Lower lobe of right lung (tissue), 2 donors: ENCODE data around the gene PPFIA1. TPM values are rescaled to one million over a fixed set of nuclear protein-coding genes. Genes with fewer than 3 reads are reported as not detected.

Experiments used
- ATAC-seq, 2 donors: fragments of 200-7000 bp; cut with Tn5 transposase; one replicate each; pipeline ENCODE4 v1.9.1; 2020 to 2022; ENCODE audit warnings: mild to moderate bottlenecking in 2 of 2, moderate library complexity in 2 of 2
- DNase-seq: peaks from one replicate; pipeline ENCODE4 v3.0.0-alpha.2; 2020
- H3K27ac ChIP-seq: fragments of 200-600 bp; one replicate; pipeline ENCODE4 v1.8.0; 2022
- H3K27me3 ChIP-seq: fragments of 200-600 bp; one replicate; pipeline ENCODE4 v1.8.0; 2022; ENCODE audit warnings: low read depth
- H3K36me3 ChIP-seq: fragments of 200-600 bp; one replicate; pipeline ENCODE4 v1.8.0; 2022; ENCODE audit warnings: mild to moderate bottlenecking
- H3K4me1 ChIP-seq: fragments of 200-600 bp; one replicate; pipeline ENCODE4 v1.8.0; 2022
- H3K4me3 ChIP-seq: fragments of 200-600 bp; one replicate; pipeline ENCODE4 v1.8.0; 2022; ENCODE audit warnings: mild to moderate bottlenecking
- H3K9me3 ChIP-seq: fragments of 200-600 bp; one replicate; pipeline ENCODE4 v1.8.0; 2022
- CTCF ChIP-seq: fragments of 200-600 bp; IDR thresholded peaks from one replicate; pipeline ENCODE4 v1.8.0; 2022; ENCODE audit warnings: antibody characterized with exemption, mild to moderate bottlenecking
- intact Hi-C: fragments of 100-400 bp; cut with DNase I; formaldehyde crosslinking; loops from one replicate; pipeline ENCODE4 v1.11.0; 2022
- total RNA-seq: library from RNA; stranded (reverse); fragmentation: NEBNext Ultra II Directional; extraction: Animal tissue kit (Norgen Biotek cat#: 25700); gene quantifications from one replicate; pipeline ENCODE4 v1.2.1, GENCODE V29; 2021
- donor health status: DM: no; HTN: yes; CAD: no; lungs with severe emphysema.

PPFIA1 gene
- total RNA-seq, 1 donor from 2014 or later: 81.0 TPM

GRCh38 chr11:70352100-70352499 is 81.6 kb downstream of the PPFIA1 start:
- no peak for DNase-seq
- intact Hi-C loops: no loop called here
- no peaks in the 10 kb centered on the region for H3K9me3 ChIP-seq
- H3K27ac ChIP-seq: no peak overlapping the region
- H3K4me1 ChIP-seq: no peaks in the 10 kb centered on the region
- peaks cover 86% of the 10 kb centered on the region for H3K36me3 ChIP-seq
- TF ChIP-seq CTCF: no peak
- no peak overlapping the region for H3K4me3 ChIP-seq
- no peak for ATAC-seq
- no peaks in the 10 kb centered on the region for H3K27me3 ChIP-seq

- H3K4me1 ChIP-seq: no peaks in the 10 kb centered on the region
- H3K27me3 ChIP-seq: no peaks in the 10 kb centered on the region
- no peaks in the 10 kb centered on the region for H3K9me3 ChIP-seq
- H3K27ac ChIP-seq: no peak overlapping the region
- no peak for TF ChIP-seq CTCF
- intact Hi-C loops: no loop called here
- DNase-seq: no peak
- H3K4me3 ChIP-seq: no peak overlapping the region
- peaks cover 86% of the 10 kb centered on the region for H3K36me3 ChIP-seq
- no peak for ATAC-seq
Measured at GRCh38 chr11:70352601-70353000, 82.1 kb downstream of the PPFIA1 start.

- Histone ChIP-seq H3K9me3 (no peaks in the 10 kb centered on the region), H3K27ac (no peak overlapping the region), H3K4me3 (no peak overlapping the region), H3K4me1 (peaks cover 4% of the 10 kb centered on the region), H3K27me3 (no peaks in the 10 kb centered on the region), H3K36me3 (peaks cover 86% of the 10 kb centered on the region)
- no peak for TF ChIP-seq CTCF
- intact Hi-C loops: no loop called here
- ATAC-seq (no peak), DNase-seq (no peak)
Measured at GRCh38 chr11:70353329-70353728, 82.8 kb downstream of the PPFIA1 start.

GRCh38 chr11:70353900-70354568 is 83.5 kb downstream of the PPFIA1 start:
- peaks cover 86% of the 10 kb centered on the region for H3K36me3 ChIP-seq
- peaks cover 8% of the 10 kb centered on the region for H3K4me1 ChIP-seq
- ATAC-seq: no peak

GRCh38 chr11:70354629-70355028 is 84.1 kb downstream of the PPFIA1 start:
- no peak for ATAC-seq
- DNase-seq: no peak
- Histone ChIP-seq H3K27me3 (no peaks in the 10 kb centered on the region), H3K9me3 (no peaks in the 10 kb centered on the region), H3K4me1 (peaks cover 8% of the 10 kb centered on the region), H3K36me3 (peaks cover 86% of the 10 kb centered on the region), H3K27ac (no peak overlapping the region), H3K4me3 (no peak overlapping the region)
- TF ChIP-seq CTCF: no peak
- intact Hi-C loops: no loop called here

More at GRCh38 chr11:70353900-70354568, 83.5 kb downstream of the PPFIA1 start:
- no peaks in the 10 kb centered on the region for H3K27me3 ChIP-seq
- H3K4me3 ChIP-seq: no peak overlapping the region
- no peak overlapping the region for H3K27ac ChIP-seq
- TF ChIP-seq CTCF: no peak
- no peaks in the 10 kb centered on the region for H3K9me3 ChIP-seq
- intact Hi-C loops: no loop called here
- DNase-seq: no peak
